H1 (cell line): Measurements from ENCODE around the gene ZNF490. TPM values are rescaled to one million over a fixed set of nuclear protein-coding genes. Genes with fewer than 3 reads are reported as not detected.

Experiments
- CTCF ChIA-PET: fragments of 300-600 bp; sonication (Branson Sonifier 250); formaldehyde crosslinking; loops from one replicate; lab custom pipeline; 2021; ENCODE audit not compliant: partially characterized antibody; lab: Charles Lee
- POLR2A ChIA-PET: fragments of 300-600 bp; sonication (Branson Sonifier 250); formaldehyde crosslinking; loops from one replicate; lab custom pipeline; 2021; ENCODE audit warnings: inconsistent platforms; ENCODE audit not compliant: partially characterized antibody; lab: Charles Lee
- DNase-seq, 2 experiments: peaks; one replicate each; pipeline versions ENCODE4 v3.0.0 to v3.0.0-alpha.2; 2010 to 2022; ENCODE audit warnings: low spot score in 2 of 2, low read depth in 1 of 2, mixed read lengths in 1 of 2
- FAIRE-seq: peaks from 2 replicates; lab custom pipeline; 2011; peaks lifted over from hg19 to GRCh38; lab: Jason Lieb, UNC
- H2AFZ ChIP-seq: 2 replicates; pipeline ENCODE4 v1.8.1; 2012; ENCODE audit warnings: low read length, inconsistent platforms
- H2AK5ac ChIP-seq: 2 replicates; pipeline ENCODE4 v1.6.1; 2013; ENCODE audit warnings: low read depth, low read length
- H2BK120ac ChIP-seq: replicated peaks from 2 replicates; pipeline ENCODE3; 2013; ENCODE audit warnings: low read depth, low read length, inconsistent platforms
- H2BK12ac ChIP-seq: 2 replicates; pipeline ENCODE4 v1.6.1; 2013; ENCODE audit warnings: low read depth, low read length
- H2BK15ac ChIP-seq: 2 replicates; pipeline ENCODE4 v1.6.1; 2013; ENCODE audit warnings: low read length
- H2BK20ac ChIP-seq: 2 replicates; pipeline ENCODE4 v1.6.1; 2013; ENCODE audit warnings: low read length
- H2BK5ac ChIP-seq: 2 replicates; pipeline ENCODE4 v1.6.1; 2013; ENCODE audit warnings: low read depth, low read length
- H3K14ac ChIP-seq: 2 replicates; pipeline ENCODE4 v1.6.1; 2013; ENCODE audit warnings: inconsistent platforms; ENCODE audit not compliant: insufficient read length
- H3K18ac ChIP-seq: 2 replicates; pipeline ENCODE4 v1.6.1; 2013; ENCODE audit warnings: low read length; ENCODE audit errors: extremely low read depth
- H3K23ac ChIP-seq: 2 replicates; pipeline ENCODE4 v1.6.1; 2013; ENCODE audit warnings: inconsistent platforms; ENCODE audit not compliant: insufficient read length
- H3K23me2 ChIP-seq: 2 replicates; pipeline ENCODE4 v1.6.1; 2013; ENCODE audit warnings: low read depth, low read length
- H3K27ac ChIP-seq: 2 replicates; pipeline ENCODE4 v1.6.1; 2011; ENCODE audit warnings: low read depth, low read length, inconsistent platforms
- H3K27me3 ChIP-seq, 4 experiments: replicated peaks in 1 of 4; 1 replicate in 1 of 4; 2 replicates in 3 of 4; pipeline versions ENCODE4 v1.6.1 to v1.8.1; 2011 to 2013; ENCODE audit warnings: low read length in 3 of 4, mild to moderate bottlenecking in 3 of 4, inconsistent platforms in 2 of 4, mixed read lengths in 2 of 4, moderate library complexity in 1 of 4; ENCODE audit not compliant: control insufficient read depth in 3 of 4, insufficient read depth in 3 of 4; ENCODE audit errors: extremely low read depth in 1 of 4
- H3K36me3 ChIP-seq, 4 experiments: 2 replicates each; pipeline versions ENCODE4 v1.6.1 to v1.8.1; 2011 to 2013; ENCODE audit warnings: mild to moderate bottlenecking in 4 of 4, low read length in 3 of 4, moderate library complexity in 2 of 4, control low read depth in 1 of 4, inconsistent platforms in 1 of 4; ENCODE audit not compliant: insufficient read depth in 4 of 4, control insufficient read depth in 2 of 4
- H3K4ac ChIP-seq: replicated peaks from 2 replicates; pipeline ENCODE3; 2013; ENCODE audit warnings: low read length, low read depth, mixed read lengths, inconsistent platforms; ENCODE audit not compliant: insufficient read length
- H3K4me1 ChIP-seq, 4 experiments: replicated peaks in 1 of 4; 1 replicate in 1 of 4; 2 replicates in 3 of 4; pipeline versions ENCODE4 v1.6.1 to v1.8.1; 2011 to 2013; ENCODE audit warnings: low read length in 3 of 4, inconsistent platforms in 2 of 4, mixed read lengths in 1 of 4; ENCODE audit not compliant: insufficient read depth in 4 of 4, control insufficient read depth in 3 of 4
- H3K4me2 ChIP-seq, 2 experiments: 2 replicates each; pipeline versions ENCODE4 v1.6.1 to v1.8.1; 2011 to 2013; ENCODE audit warnings: low read depth in 2 of 2, low read length in 2 of 2, control low read depth in 1 of 2, inconsistent platforms in 1 of 2, mild to moderate bottlenecking in 1 of 2; ENCODE audit not compliant: insufficient read depth in 1 of 2
- H3K4me3 ChIP-seq, 4 experiments: fragments of 200-600, 300-600 bp in 1 of 4; sonication (generic), shearing (Covaris generic), sonication (Bioruptor Twin) in 1 of 4; 2 replicates each; pipeline versions ENCODE4 v1.5.1 to v1.8.1; 2011 to 2016; ENCODE audit warnings: low read length in 4 of 4, low read depth in 3 of 4, control low read depth in 2 of 4, inconsistent platforms in 2 of 4, mild to moderate bottlenecking in 2 of 4, mixed read lengths in 1 of 4, moderate library complexity in 1 of 4; ENCODE audit not compliant: insufficient read depth in 2 of 4; ENCODE audit errors: extremely low read depth in 1 of 4
- H3K56ac ChIP-seq: replicated peaks from 2 replicates; pipeline ENCODE3; 2013; ENCODE audit warnings: low read depth, mild to moderate bottlenecking, mixed read lengths, low read length, inconsistent platforms; ENCODE audit not compliant: insufficient read length
- H3K79me1 ChIP-seq: 2 replicates; pipeline ENCODE4 v1.6.1; 2013; ENCODE audit warnings: low read depth, low read length, control low read depth
- H3K79me2 ChIP-seq, 2 experiments: 2 replicates each; pipeline versions ENCODE4 v1.6.1 to v1.8.1; 2012 to 2013; ENCODE audit warnings: low read length in 2 of 2, mild to moderate bottlenecking in 2 of 2, inconsistent platforms in 1 of 2; ENCODE audit not compliant: insufficient read depth in 2 of 2, control insufficient read depth in 1 of 2
- H3K9ac ChIP-seq, 4 experiments: replicated peaks in 1 of 4; 1 replicate in 1 of 4; 2 replicates in 3 of 4; pipeline versions ENCODE4 v1.6.1 to v1.8.1; 2011 to 2013; ENCODE audit warnings: low read depth in 3 of 4, low read length in 3 of 4, control low read depth in 2 of 4, mild to moderate bottlenecking in 2 of 4, moderate library complexity in 2 of 4, inconsistent platforms in 1 of 4; ENCODE audit errors: extremely low read depth in 1 of 4
- H3K9me3 ChIP-seq, 2 experiments: 2 replicates each; pipeline versions ENCODE4 v1.6.1 to v1.8.1; 2012 to 2013; ENCODE audit warnings: mild to moderate bottlenecking in 2 of 2, moderate library complexity in 2 of 2, control low read depth in 1 of 2, inconsistent platforms in 1 of 2, low read depth in 1 of 2, low read length in 1 of 2, mixed read lengths in 1 of 2; ENCODE audit not compliant: insufficient read depth in 2 of 2
- H4K20me1 ChIP-seq, 2 experiments: replicated peaks in 1 of 2; 2 replicates each; pipeline versions ENCODE3 to v1.8.1; 2011 to 2013; ENCODE audit warnings: inconsistent platforms in 2 of 2, low read length in 2 of 2, mild to moderate bottlenecking in 1 of 2; ENCODE audit not compliant: insufficient read depth in 2 of 2, control insufficient read depth in 1 of 2
- H4K5ac ChIP-seq: 2 replicates; pipeline ENCODE4 v1.6.1; 2013; ENCODE audit warnings: low read length, low read depth, mixed read lengths, inconsistent platforms; ENCODE audit not compliant: insufficient read length
- H4K8ac ChIP-seq: 2 replicates; pipeline ENCODE4 v1.8.0; 2013; ENCODE audit warnings: mild to moderate bottlenecking, moderate library complexity, low read length, inconsistent platforms; ENCODE audit not compliant: insufficient read depth; ENCODE audit errors: extremely low read depth
- H4K91ac ChIP-seq: replicated peaks from 2 replicates; pipeline ENCODE3; 2013; ENCODE audit warnings: low read length, mixed read lengths, inconsistent platforms; ENCODE audit not compliant: insufficient read length
- ATF2 ChIP-seq: IDR thresholded peaks from 2 replicates; pipeline ENCODE4 v1.6.1; 2012; ENCODE audit warnings: low read length, inconsistent platforms
- EGR1 ChIP-seq: IDR thresholded peaks from 2 replicates; pipeline ENCODE4 v1.6.1; 2011; ENCODE audit warnings: low read depth, low read length, borderline replicate concordance
- HDAC6 ChIP-seq: IDR thresholded peaks from one replicate; pipeline ENCODE4 v1.7.1; 2012; ENCODE audit warnings: low read depth, mild to moderate bottlenecking, inconsistent platforms, low read length, moderate library complexity
- SIRT6 ChIP-seq: IDR thresholded peaks from one replicate; pipeline ENCODE4 v1.7.1; 2012; ENCODE audit warnings: low read length, inconsistent platforms
- SUZ12 ChIP-seq: fragments of 200-600 bp; sonication (generic); IDR thresholded peaks from 2 replicates; pipeline ENCODE4 v1.6.1; 2012; ENCODE audit warnings: mild to moderate bottlenecking, inconsistent platforms, low read length, moderate library complexity, mixed read lengths
- WGBS, 2 experiments: shearing (Covaris generic) in 1 of 2; methylation state at CpG; one replicate each; pipeline versions ENCODE4 v1.1.6 to v1.1.7; 2013 to 2015; ENCODE audit warnings: low lambda C conversion rate in 2 of 2, mixed read lengths in 2 of 2, inconsistent platforms in 1 of 2, low coverage in 1 of 2, missing lambda C conversion rate in 1 of 2; ENCODE audit not compliant: insufficient replicate concordance in 2 of 2, insufficient coverage in 1 of 2, insufficient read length in 1 of 2; ENCODE audit errors: extremely low coverage in 1 of 2, missing lambda C conversion rate in 1 of 2; 5-methylcytosine and 5-hydroxymethylcytosine counted together
- polyA plus RNA-seq, 7 experiments: library from polyadenylated mRNA; depleted of rRNA in 3 of 7; stranded (reverse) in 5 of 7; unstranded in 2 of 7; fragments of >200 nt in 5 of 7; fragments of 200-250 nt in 2 of 7; gene quantifications; 1 replicate in 5 of 7; 2 replicates in 1 of 7; 4 replicates in 1 of 7; pipeline versions ENCODE4 v1.2.1 to v1.2.3, GENCODE V29; 2011 to 2013; ENCODE audit warnings: missing spikeins in 2 of 7, mixed read lengths in 2 of 7
- total RNA-seq: library from RNA; stranded (reverse); fragmentation: NEBNext Ultra II Directional; extraction: Animal tissue kit (Norgen Biotek cat#: 25700); gene quantifications from 2 replicates; pipeline ENCODE4 v1.2.1, GENCODE V29; 2021

The ZNF490 gene
- total and polyA plus RNA-seq, 2 of the 8 experiments (the other 6 are each of a cell fraction or from before 2014, with no cell fraction given) = 1.7 to 9.0 TPM

- no peak for TF ChIP-seq SUZ12
- no peak for TF ChIP-seq ATF2
- no peak for TF ChIP-seq SIRT6
- no peak for TF ChIP-seq HDAC6
- TF ChIP-seq EGR1 = no peak
- Histone ChIP-seq H3K56ac (no peak overlapping the region), H3K79me1 (peaks cover 3% of the 10 kb centered on the region; the same call in 1 of the 2 replicates), H2BK12ac (no peak overlapping the region), H2BK120ac (no peak overlapping the region), H3K18ac (no peak overlapping the region), H3K36me3 (peaks cover 0 to 6% (median 6%) of the 10 kb centered on the region in 4 experiments; a peak in 4 of 8 replicates), H3K27ac (no peak overlapping the region), H2BK15ac (no peak overlapping the region), H4K8ac (peak overlapping the region; percentile 68; the same call in 1 of the 2 replicates), H2AFZ (no peak overlapping the region), H3K4me2 (no peak overlapping the region), H3K79me2 (peaks cover 8 to 73% of the 10 kb centered on the region in 2 experiments), H3K4ac (no peak overlapping the region), H2BK20ac (no peak overlapping the region), H4K91ac (no peak overlapping the region), H3K23me2 (no peaks in the 10 kb centered on the region), H3K4me3 (no peak overlapping the region), H3K27me3 (no peaks in the 10 kb centered on the region), H2BK5ac (no peak overlapping the region), H3K9me3 (no peaks in the 10 kb centered on the region), H2AK5ac (no peak overlapping the region), H3K9ac (no peak overlapping the region), H3K14ac (no peak overlapping the region), H4K5ac (no peak overlapping the region), H4K20me1 (peaks cover 2 to 4% of the 10 kb centered on the region in 2 experiments), H3K4me1 (no peaks in the 10 kb centered on the region), H3K23ac (no peak overlapping the region)
- POLR2A ChIA-PET = interaction anchor here (1.4 kb wide), 1 partner anchor 9 kb away, joined by 4 read pairs; no protein-coding TSS in a partner anchor
- FAIRE-seq (no peak), DNase-seq (no peak)
- 97% methylated on average over 3 of the region's 4 CpGs; no CpG with 5 or more reads in 1 of the 2 experiments for WGBS, 2 experiments
- CTCF ChIA-PET = no interaction called here
These were observed 7.0 kb upstream of the ZNF490 start for GRCh38 chr19:12617646-12618045.
